NT2/D1 (cell line): ENCODE data around the gene SYNPR.

Experiments used
- DNase-seq: peaks from one replicate; pipeline ENCODE4 v3.0.0-alpha.2; 2011; ENCODE audit warnings: low read depth, low spot score
- H3K27me3 ChIP-seq: 2 replicates; pipeline ENCODE4 v1.6.0; 2011; ENCODE audit warnings: mild to moderate bottlenecking; ENCODE audit not compliant: insufficient read length, insufficient read depth
- H3K36me3 ChIP-seq: 2 replicates; pipeline ENCODE4 v1.6.1; 2011; ENCODE audit warnings: mild to moderate bottlenecking, low read length, mixed read lengths; ENCODE audit not compliant: insufficient read depth, insufficient read length
- H3K4me1 ChIP-seq: 2 replicates; pipeline ENCODE4 v1.5.1; 2011; ENCODE audit not compliant: insufficient read depth, insufficient read length
- H3K4me3 ChIP-seq: 2 replicates; pipeline ENCODE4 v1.5.1; 2011; ENCODE audit warnings: low read depth; ENCODE audit not compliant: insufficient read length
- H3K9ac ChIP-seq: 2 replicates; pipeline ENCODE4 v1.6.0; 2011; ENCODE audit warnings: low read depth; ENCODE audit not compliant: insufficient read length
- H3K9me3 ChIP-seq: 2 replicates; pipeline ENCODE4 v1.5.1; 2011; ENCODE audit warnings: mild to moderate bottlenecking, low read length; ENCODE audit not compliant: insufficient read depth
- SUZ12 ChIP-seq: IDR thresholded peaks from 2 replicates; pipeline ENCODE4 v1.6.1; 2011; ENCODE audit not compliant: insufficient read length, insufficient read depth; ENCODE audit errors: extremely low read depth
- YY1 ChIP-seq: IDR thresholded peaks from 2 replicates; pipeline ENCODE4 v1.6.1; 2011; ENCODE audit not compliant: insufficient read length, insufficient read depth
- ZNF274 ChIP-seq: IDR thresholded peaks from 2 replicates; pipeline ENCODE4 v1.6.1; 2011; ENCODE audit warnings: mild to moderate bottlenecking, low read depth, low read length

Gene SYNPR

GRCh38 chr3:63278171-63279004 is at the start of gene SYNPR:
Gene SYNPR (plus strand): TSS chr3:63278308.
- Histone ChIP-seq H3K9me3 (peaks cover 8% of the 10 kb centered on the region; the same call in 1 of the 2 replicates), H3K36me3 (no peaks in the 10 kb centered on the region), H3K27me3 (peaks cover 58% of the 10 kb centered on the region), H3K9ac (peak within 1 kb of the TSS; percentile 38), H3K4me3 (peak within 1 kb of the TSS; percentile 55), H3K4me1 (no peaks in the 10 kb centered on the region)
- DNase-seq: no peak
- TF ChIP-seq SUZ12: peak; percentile 44
- TF ChIP-seq YY1: no peak

- no peaks in the 10 kb centered on the region for H3K36me3 ChIP-seq
- H3K9ac ChIP-seq: no peak overlapping the region
- no peak overlapping the region for H3K4me3 ChIP-seq
- peak; percentile 23 for DNase-seq
- H3K4me1 ChIP-seq: no peaks in the 10 kb centered on the region
- no peaks in the 10 kb centered on the region for H3K27me3 ChIP-seq
- TF ChIP-seq YY1 (no peak), SUZ12 (no peak), ZNF274 (no peak)
- H3K9me3 ChIP-seq: no peaks in the 10 kb centered on the region
Measured at GRCh38 chr3:63228677-63229076, 49.4 kb upstream of the SYNPR start.

- Histone ChIP-seq H3K9me3 (peaks cover 11% of the 10 kb centered on the region; the same call in 1 of the 2 replicates), H3K27me3 (no peaks in the 10 kb centered on the region), H3K4me3 (no peak overlapping the region), H3K9ac (no peak overlapping the region), H3K4me1 (no peaks in the 10 kb centered on the region), H3K36me3 (no peaks in the 10 kb centered on the region)
- TF ChIP-seq YY1: no peak
- TF ChIP-seq ZNF274: no peak
- DNase-seq: no peak
Measured at GRCh38 chr3:63230146-63230545, 48.0 kb upstream of the SYNPR start.

GRCh38 chr3:63231643-63232042 is 46.5 kb upstream of the SYNPR start:
- no peaks in the 10 kb centered on the region for H3K36me3 ChIP-seq
- no peak overlapping the region for H3K9ac ChIP-seq
- no peaks in the 10 kb centered on the region for H3K4me1 ChIP-seq
- peaks cover 11% of the 10 kb centered on the region; the same call in 1 of the 2 replicates for H3K9me3 ChIP-seq
- TF ChIP-seq YY1 (no peak), ZNF274 (no peak), SUZ12 (no peak)
- DNase-seq: no peak
- no peaks in the 10 kb centered on the region for H3K27me3 ChIP-seq
- H3K4me3 ChIP-seq: no peak overlapping the region

GRCh38 chr3:63232764-63233396 is 45.2 kb upstream of the SYNPR start:
- no peak overlapping the region for H3K9ac ChIP-seq
- no peak for DNase-seq
- no peak overlapping the region for H3K4me3 ChIP-seq
- no peak for TF ChIP-seq YY1
- no peak for TF ChIP-seq ZNF274
- TF ChIP-seq SUZ12: no peak
- H3K9me3 ChIP-seq: peaks cover 11% of the 10 kb centered on the region; the same call in 1 of the 2 replicates
- no peaks in the 10 kb centered on the region for H3K4me1 ChIP-seq
- no peaks in the 10 kb centered on the region for H3K27me3 ChIP-seq
- H3K36me3 ChIP-seq: no peaks in the 10 kb centered on the region

GRCh38 chr3:63240381-63240902 is 37.7 kb upstream of the SYNPR start:
- Histone ChIP-seq H3K4me3 (no peak overlapping the region), H3K36me3 (no peaks in the 10 kb centered on the region), H3K9ac (no peak overlapping the region), H3K4me1 (no peaks in the 10 kb centered on the region), H3K9me3 (no peaks in the 10 kb centered on the region), H3K27me3 (no peaks in the 10 kb centered on the region)
- DNase-seq: no peak
- no peak for TF ChIP-seq ZNF274
- no peak for TF ChIP-seq YY1
- no peak for TF ChIP-seq SUZ12

- Histone ChIP-seq H3K36me3 (no peaks in the 10 kb centered on the region), H3K27me3 (no peaks in the 10 kb centered on the region), H3K9ac (no peak overlapping the region), H3K4me1 (no peaks in the 10 kb centered on the region), H3K9me3 (no peaks in the 10 kb centered on the region), H3K4me3 (no peak overlapping the region)
- TF ChIP-seq YY1: no peak
- no peak for TF ChIP-seq SUZ12
- no peak for TF ChIP-seq ZNF274
- no peak for DNase-seq
Measured at GRCh38 chr3:63242124-63242523, 36.0 kb upstream of the SYNPR start.
